HG03060 (cell line): ENCODE results near the gene ESRRG.
A peak's percentile ranks its signal among the peaks of the same experiment; 100 is the strongest.
"Not testable (repeated sequence)": the region's sequence is repeated elsewhere in the genome, so short reads cannot be mapped to it uniquely, and the experiment has no call there.

ENCODE experiments used
- ATAC-seq: cut with Tn5 transposase; IDR thresholded peaks from one replicate; pipeline ENCODE4 v1.9.1; 2021; ENCODE audit warnings: low read depth, moderate number of reproducible peaks; ENCODE audit not compliant: unreplicated experiment

Gene ESRRG

GRCh38 chr1:216710055-216710454, 13.2 kb downstream of the ESRRG start:
- no peak for ATAC-seq

- no peak for ATAC-seq
These were observed 17.6 kb downstream of the ESRRG start for GRCh38 chr1:216705676-216706075.

GRCh38 chr1:216704065-216704464, 19.2 kb downstream of the ESRRG start:
- ATAC-seq, result not testable (repeated sequence)

- peak; percentile 93 for ATAC-seq
These were observed 21.1 kb downstream of the ESRRG start for GRCh38 chr1:216702170-216702569.

- no peak for ATAC-seq
These were observed 22.4 kb downstream of the ESRRG start for GRCh38 chr1:216700779-216701178.

GRCh38 chr1:216691710-216692109, 31.5 kb downstream of the ESRRG start:
- ATAC-seq, result no peak

GRCh38 chr1:216690603-216691002, 32.6 kb downstream of the ESRRG start:
- ATAC-seq, result no peak

GRCh38 chr1:216688127-216688657, 35.0 kb downstream of the ESRRG start:
- ATAC-seq, result no peak

GRCh38 chr1:216686860-216687766, 36.1 kb downstream of the ESRRG start:
- no peak for ATAC-seq

GRCh38 chr1:216682752-216683151, 40.5 kb downstream of the ESRRG start:
- no peak for ATAC-seq

- no peak for ATAC-seq
These were observed 44.1 kb downstream of the ESRRG start for GRCh38 chr1:216679108-216679507.

GRCh38 chr1:216670118-216670883, 52.9 kb downstream of the ESRRG start:
- ATAC-seq, result no peak

GRCh38 chr1:216666441-216666840, 56.8 kb downstream of the ESRRG start:
- no peak for ATAC-seq

- ATAC-seq, result no peak
These were observed 57.4 kb downstream of the ESRRG start for GRCh38 chr1:216665856-216666255.

GRCh38 chr1:216665406-216665805, 57.8 kb downstream of the ESRRG start:
- no peak for ATAC-seq

GRCh38 chr1:216662681-216663080, 60.5 kb downstream of the ESRRG start:
- ATAC-seq, result no peak

- no peak for ATAC-seq
These were observed 62.7 kb downstream of the ESRRG start for GRCh38 chr1:216660561-216660960.

GRCh38 chr1:216653001-216653400, 70.2 kb downstream of the ESRRG start:
- ATAC-seq, result no peak

- ATAC-seq, result no peak
These were observed 71.3 kb downstream of the ESRRG start for GRCh38 chr1:216651826-216652418.

- no peak for ATAC-seq
These were observed 80.1 kb downstream of the ESRRG start for GRCh38 chr1:216643176-216643575.
